Mesenchymal stem cell (in vitro differentiated cells and primary cell): ENCODE results near the gene PLK5. TPM values are rescaled to one million over a fixed set of nuclear protein-coding genes. Genes with fewer than 3 reads are reported as not detected.

Experiments
- DNase-seq: peaks from one replicate; pipeline ENCODE4 v3.0.0-alpha.2; 2013
- H2AFZ ChIP-seq: one replicate; pipeline ENCODE4 v1.6.1; 2013; ENCODE audit warnings: low read depth, mild to moderate bottlenecking, control low read depth, inconsistent platforms, low read length, moderate library complexity
- H2AK5ac ChIP-seq: 2 replicates; pipeline ENCODE4 v1.6.1; 2013; ENCODE audit warnings: low read length, moderate library complexity, mild to moderate bottlenecking, inconsistent platforms; ENCODE audit not compliant: severe bottlenecking
- H2BK120ac ChIP-seq: one replicate; pipeline ENCODE4 v1.6.1; 2013; ENCODE audit warnings: low read depth, mild to moderate bottlenecking, inconsistent platforms, low read length, moderate library complexity
- H2BK12ac ChIP-seq, 2 experiments: one replicate each; pipeline ENCODE4 v1.6.1; 2013; ENCODE audit warnings: inconsistent platforms in 2 of 2, low read length in 2 of 2, mild to moderate bottlenecking in 2 of 2, moderate library complexity in 2 of 2, control low read depth in 1 of 2
- H2BK15ac ChIP-seq: one replicate; pipeline ENCODE4 v1.6.1; 2013; ENCODE audit warnings: mild to moderate bottlenecking, low read depth, inconsistent platforms; ENCODE audit not compliant: poor library complexity, severe bottlenecking
- H2BK5ac ChIP-seq: 2 replicates; pipeline ENCODE4 v1.6.1; 2013; ENCODE audit warnings: low read depth, mild to moderate bottlenecking, low read length, control low read depth, inconsistent platforms; ENCODE audit not compliant: poor library complexity, severe bottlenecking
- H3K14ac ChIP-seq, 2 experiments: one replicate each; pipeline ENCODE4 v1.6.1; 2013; ENCODE audit warnings: inconsistent platforms in 2 of 2, low read length in 2 of 2, control low read depth in 1 of 2, mild to moderate bottlenecking in 1 of 2, moderate library complexity in 1 of 2
- H3K18ac ChIP-seq, 2 experiments: one replicate each; pipeline ENCODE4 v1.6.1; 2013; ENCODE audit warnings: inconsistent platforms in 2 of 2, low read length in 2 of 2, control low read depth in 1 of 2, low read depth in 1 of 2, mild to moderate bottlenecking in 1 of 2
- H3K23ac ChIP-seq, 2 experiments: one replicate each; pipeline ENCODE4 v1.6.1; 2013; ENCODE audit warnings: inconsistent platforms in 2 of 2, low read length in 2 of 2, mild to moderate bottlenecking in 2 of 2, moderate library complexity in 2 of 2, control low read depth in 1 of 2
- H3K27ac ChIP-seq: 2 replicates; pipeline ENCODE4 v1.5.1; 2013; ENCODE audit warnings: mild to moderate bottlenecking, moderate library complexity, low read length, control low read depth, inconsistent platforms; ENCODE audit not compliant: poor library complexity, severe bottlenecking
- H3K27me3 ChIP-seq, 2 experiments: 2 replicates each; pipeline versions ENCODE4 v1.6.1 to v1.7.0; 2013; ENCODE audit warnings: low read length in 2 of 2, mild to moderate bottlenecking in 2 of 2, moderate library complexity in 2 of 2, control low read depth in 1 of 2, inconsistent platforms in 1 of 2; ENCODE audit not compliant: control insufficient read depth in 1 of 2, insufficient read depth in 1 of 2
- H3K36me3 ChIP-seq, 2 experiments: 2 replicates each; pipeline versions ENCODE4 v1.6.1 to v1.7.0; 2013; ENCODE audit warnings: low read length in 2 of 2, control low read depth in 1 of 2, inconsistent platforms in 1 of 2, low read depth in 1 of 2, mild to moderate bottlenecking in 1 of 2; ENCODE audit not compliant: insufficient read depth in 2 of 2, control insufficient read depth in 1 of 2
- H3K4ac ChIP-seq, 2 experiments: one replicate each; pipeline ENCODE4 v1.6.1; 2013; ENCODE audit warnings: inconsistent platforms in 2 of 2, low read length in 2 of 2, mild to moderate bottlenecking in 2 of 2, moderate library complexity in 2 of 2, control low read depth in 1 of 2, low read depth in 1 of 2
- H3K4me1 ChIP-seq: 2 replicates; pipeline ENCODE4 v1.6.1; 2013; ENCODE audit warnings: low read depth, low read length, control low read depth; ENCODE audit not compliant: control insufficient read depth, insufficient read depth
- H3K4me2 ChIP-seq: 2 replicates; pipeline ENCODE4 v1.6.1; 2013; ENCODE audit warnings: low read length, mild to moderate bottlenecking, inconsistent platforms; ENCODE audit not compliant: poor library complexity, severe bottlenecking
- H3K4me3 ChIP-seq, 2 experiments: 2 replicates each; pipeline versions ENCODE4 v1.5.1 to v1.7.0; 2013; ENCODE audit warnings: low read length in 2 of 2, mild to moderate bottlenecking in 2 of 2, control low read depth in 1 of 2, low read depth in 1 of 2; ENCODE audit not compliant: insufficient read depth in 1 of 2
- H3K79me1 ChIP-seq: replicated peaks from 2 replicates; pipeline ENCODE4 v1.6.1; 2013; ENCODE audit warnings: mild to moderate bottlenecking, control low read depth, low read length, inconsistent platforms; ENCODE audit not compliant: poor library complexity, severe bottlenecking
- H3K9ac ChIP-seq: 2 replicates; pipeline ENCODE4 v1.7.0; 2013; ENCODE audit warnings: mild to moderate bottlenecking, low read length, moderate library complexity
- H3K9me3 ChIP-seq: 2 replicates; pipeline ENCODE4 v1.7.0; 2013; ENCODE audit warnings: mild to moderate bottlenecking, low read length; ENCODE audit not compliant: control insufficient read depth
- H4K8ac ChIP-seq: one replicate; pipeline ENCODE4 v1.6.1; 2013; ENCODE audit warnings: inconsistent platforms, mild to moderate bottlenecking, low read length, moderate library complexity
- H4K91ac ChIP-seq: one replicate; pipeline ENCODE4 v1.6.1; 2013; ENCODE audit warnings: mild to moderate bottlenecking, low read length, inconsistent platforms
- WGBS: methylation state at CpG from one replicate; pipeline ENCODE4 v1.1.7; 2013; ENCODE audit warnings: mixed read lengths; 5-methylcytosine and 5-hydroxymethylcytosine counted together
- small RNA-seq: library from polyadenylated mRNA; stranded (forward); fragments of <200 nt; extraction: miRNeasy Mini kit (QIAGEN cat#:217004); gene quantifications from one replicate; pipeline ENCODE3, GENCODE V24; 2013; ENCODE audit warnings: low read depth

PLK5 gene

GRCh38 chr19:1585243-1585580 is 61.3 kb downstream of the PLK5 start:
- peaks cover 37 to 54% of the 10 kb centered on the region in 2 experiments for H3K36me3 ChIP-seq
- H3K4ac ChIP-seq: no peak overlapping the region
- no peak overlapping the region for H2BK5ac ChIP-seq
- no peaks in the 10 kb centered on the region for H3K9me3 ChIP-seq
- no peak overlapping the region for H2BK12ac ChIP-seq
- over 99% methylated on average over 12 of the region's 13 CpGs for WGBS
- DNase-seq: no peak
- H3K4me2 ChIP-seq: no peak overlapping the region
- H3K18ac ChIP-seq: no peak overlapping the region
- H2BK15ac ChIP-seq: no peak overlapping the region
- H3K9ac ChIP-seq: no peak overlapping the region
- no peak overlapping the region for H2AK5ac ChIP-seq
- no peak overlapping the region for H4K91ac ChIP-seq
- no peak overlapping the region for H3K27ac ChIP-seq
- H4K8ac ChIP-seq: no peak overlapping the region
- no peak overlapping the region for H3K14ac ChIP-seq
- peaks cover 37% of the 10 kb centered on the region for H3K79me1 ChIP-seq
- no peaks in the 10 kb centered on the region for H3K27me3 ChIP-seq
- no peak overlapping the region for H2AFZ ChIP-seq
- no peak overlapping the region for H3K23ac ChIP-seq
- H2BK120ac ChIP-seq: no peak overlapping the region
- no peak overlapping the region for H3K4me3 ChIP-seq
- H3K4me1 ChIP-seq: peaks cover 9% of the 10 kb centered on the region

Small RNAs within 50 kb of the gene (small RNA-seq; reads per million reads assigned to genes)
- gene AC005943.2 (not detected), gene RN7SL477P (not detected)
